Suprapubic skin (tissue), 4 donors: Measurements from ENCODE around the gene PDIK1L.

Source experiments
- CTCF ChIP-seq, 2 donors: fragments of 200-600 bp in 1 of 2; fragments of 450-650 bp in 1 of 2; sonication (generic) in 1 of 2; IDR thresholded peaks; one replicate each; pipeline ENCODE4 v1.5.1; 2016 to 2019; ENCODE audit warnings: antibody characterized with exemption in 2 of 2, mild to moderate bottlenecking in 1 of 2, moderate library complexity in 1 of 2
- EP300 ChIP-seq: sonication (generic); formaldehyde crosslinking; IDR thresholded peaks from one replicate; pipeline ENCODE4 v1.6.1; 2017; ENCODE audit warnings: antibody characterized with exemption
- POLR2A ChIP-seq, 2 donors: fragments of 450-650 bp; IDR thresholded peaks; one replicate each; pipeline ENCODE4 v1.6.1; 2017; ENCODE audit warnings: antibody characterized with exemption in 2 of 2, mild to moderate bottlenecking in 2 of 2, moderate library complexity in 2 of 2
- POLR2AphosphoS5 ChIP-seq, 3 donors: sonication (generic); formaldehyde crosslinking; IDR thresholded peaks; one replicate each; pipeline ENCODE4 v1.6.1; 2017; ENCODE audit warnings: antibody characterized with exemption in 3 of 3

- no peak for TF ChIP-seq CTCF (IDR thresholded peaks at IDR 0.05)
- TF ChIP-seq POLR2A (IDR thresholded peaks at IDR 0.05): no peak
- no peak for TF ChIP-seq EP300
- TF ChIP-seq POLR2AphosphoS5 (IDR thresholded peaks at IDR 0.05): no peak
Observed at GRCh38 chr1:26142159-26142558, 30.5 kb downstream of the PDIK1L start.
